GM19351 (cell line): ENCODE data around the gene SPNS1.
"Not testable (repeated sequence)": the region's sequence is repeated elsewhere in the genome, so short reads cannot be mapped to it uniquely, and the experiment has no call there.

Experiments
- ATAC-seq: cut with Tn5 transposase; IDR thresholded peaks from one replicate; pipeline ENCODE4 v1.9.1; 2021; ENCODE audit warnings: mild to moderate bottlenecking, moderate library complexity; ENCODE audit not compliant: unreplicated experiment

SPNS1 gene

DNA sequence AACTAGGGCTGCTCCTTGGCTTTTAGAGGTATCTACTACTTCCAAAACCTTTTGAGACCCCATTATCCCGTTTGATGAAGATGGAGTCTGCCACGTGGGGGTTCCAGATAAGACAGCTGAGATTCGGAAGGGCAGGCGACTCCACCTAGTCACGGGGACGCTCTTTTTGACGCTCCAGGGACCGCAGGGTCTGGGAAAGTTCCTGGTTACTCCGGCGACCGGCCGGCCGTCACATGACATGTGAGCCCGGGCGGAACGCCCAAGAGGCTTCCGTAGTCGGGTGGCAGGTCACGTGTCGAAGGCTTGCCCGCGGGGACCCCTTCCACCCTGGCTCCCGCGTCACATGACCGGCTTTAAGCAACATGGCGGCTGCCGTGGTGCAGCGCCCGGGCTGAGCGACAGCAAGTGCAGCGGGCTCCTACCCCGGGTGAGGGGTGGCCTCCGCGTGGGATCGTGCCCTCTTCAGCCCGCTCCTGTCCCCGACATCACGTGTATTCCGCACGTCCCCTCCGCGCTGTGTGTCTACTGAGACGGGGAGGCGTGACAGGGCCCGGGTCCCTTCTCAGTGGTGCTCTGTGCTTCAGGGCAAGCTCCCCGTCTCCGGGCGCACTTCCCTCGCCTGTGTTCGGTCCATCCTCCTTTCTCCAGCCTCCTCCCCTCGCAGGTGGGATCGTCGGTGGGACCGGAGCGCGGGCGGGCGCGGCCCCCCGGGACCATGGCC, at the start of gene SPNS1:
SPNS1 (plus strand) TSS at position 342 of the 721 bp plus-strand sequence; CDS start at position 716, 374 bp downstream.
- ATAC-seq: peak; percentile 93

DNA sequence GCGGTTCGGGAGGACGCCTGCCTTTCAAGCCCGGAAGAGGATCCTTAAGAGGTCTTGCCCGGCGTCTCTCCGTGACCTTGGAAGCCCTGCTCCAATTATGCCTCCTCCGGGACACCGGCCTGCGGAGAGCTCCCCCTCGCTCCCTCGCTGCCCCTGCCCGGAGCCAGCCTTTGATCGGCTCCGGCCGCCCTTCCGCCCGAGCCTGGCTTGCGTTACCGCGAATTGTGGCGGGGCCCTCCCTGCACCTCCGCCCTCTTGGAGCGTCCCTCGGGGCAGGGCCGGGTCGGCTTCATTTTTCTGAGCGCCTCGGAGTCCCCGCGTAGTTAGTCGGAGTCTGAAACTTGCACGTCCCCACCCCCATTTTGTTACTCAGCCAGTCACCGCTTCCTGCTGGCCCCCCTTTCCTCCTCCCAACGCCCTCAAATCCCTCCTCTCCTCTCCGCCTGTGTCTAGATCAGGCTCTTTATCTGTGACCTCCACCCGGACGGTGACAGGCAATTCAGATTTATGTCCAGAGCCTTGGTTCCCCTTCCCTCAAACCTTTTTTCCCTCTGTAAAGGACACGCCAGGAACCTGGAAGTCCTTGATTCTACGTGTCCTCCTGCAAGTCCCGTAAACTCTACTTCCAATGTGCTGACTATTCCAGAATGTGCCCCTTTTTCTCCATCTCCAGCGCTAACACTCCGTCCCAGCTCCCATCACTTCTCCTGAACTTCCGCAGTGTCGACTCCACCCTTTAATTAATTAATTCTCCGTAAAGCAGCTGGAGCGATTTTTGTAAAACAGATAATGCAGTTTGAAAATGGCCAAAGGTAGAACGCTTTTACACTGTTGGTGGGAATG, 49.0 kb upstream of the SPNS1 start:
- peak; percentile 19 for ATAC-seq

DNA sequence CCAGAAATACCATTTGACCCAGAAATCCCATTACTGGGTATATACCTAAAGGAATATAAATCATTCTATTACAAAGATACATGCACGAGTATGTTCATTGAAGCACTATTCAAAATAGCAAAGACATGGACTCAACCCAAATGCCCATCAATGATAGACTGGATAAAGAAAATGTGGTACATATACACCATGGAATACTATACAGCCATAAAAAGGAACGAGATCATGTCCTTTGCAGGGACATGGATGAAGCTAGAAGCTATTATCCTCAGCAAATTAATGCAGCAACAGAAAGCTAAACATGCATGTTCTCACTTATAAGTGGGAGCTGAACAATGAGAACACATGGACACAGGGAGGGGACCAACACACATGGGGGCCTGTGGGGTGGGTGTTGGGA, 48.3 kb upstream of the SPNS1 start:
- ATAC-seq: not testable (repeated sequence)

- ATAC-seq: no peak
Observed at GRCh38 chr16:28927815-28928214, 46.8 kb upstream of the SPNS1 start.

DNA sequence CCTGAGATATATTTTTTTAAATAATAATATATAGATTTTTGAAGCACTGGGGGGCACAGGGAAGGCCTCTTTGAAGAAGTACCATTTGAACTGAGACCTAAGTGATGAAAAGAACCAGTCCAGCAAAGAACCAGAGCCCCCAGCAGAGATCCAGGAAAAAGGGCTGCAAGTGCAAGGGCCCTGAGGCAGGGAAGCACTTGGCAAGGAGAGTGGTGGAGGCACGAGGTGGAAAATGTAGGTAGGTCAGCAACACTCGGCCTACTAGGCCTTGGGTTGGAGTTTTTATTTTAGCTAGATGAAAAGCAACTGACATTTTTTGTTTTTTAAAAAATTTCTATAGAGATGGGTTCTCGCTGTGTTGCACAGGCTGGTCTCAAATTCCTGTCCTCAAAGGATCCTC, 44.4 kb upstream of the SPNS1 start:
- no peak for ATAC-seq

DNA sequence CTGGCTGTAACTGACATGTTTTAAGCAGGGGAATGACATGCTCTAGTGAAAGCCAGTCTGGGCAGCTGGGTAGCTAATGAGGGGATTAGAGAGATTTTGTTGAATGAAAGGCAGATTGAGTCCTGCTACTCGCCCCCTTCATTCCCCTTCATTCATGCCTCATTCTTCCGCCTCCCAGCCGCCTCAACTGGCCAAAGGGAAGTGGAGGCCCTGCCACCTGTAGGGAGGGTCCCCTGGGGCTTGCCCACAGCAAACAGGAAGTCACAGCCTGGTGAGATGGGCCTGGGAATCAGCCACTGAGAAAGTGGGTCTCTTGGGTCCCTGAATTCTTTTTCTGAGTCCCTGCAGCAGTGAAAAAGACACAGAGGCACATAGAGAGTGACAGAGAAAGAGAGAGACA, 43.9 kb upstream of the SPNS1 start:
- ATAC-seq: no peak

DNA sequence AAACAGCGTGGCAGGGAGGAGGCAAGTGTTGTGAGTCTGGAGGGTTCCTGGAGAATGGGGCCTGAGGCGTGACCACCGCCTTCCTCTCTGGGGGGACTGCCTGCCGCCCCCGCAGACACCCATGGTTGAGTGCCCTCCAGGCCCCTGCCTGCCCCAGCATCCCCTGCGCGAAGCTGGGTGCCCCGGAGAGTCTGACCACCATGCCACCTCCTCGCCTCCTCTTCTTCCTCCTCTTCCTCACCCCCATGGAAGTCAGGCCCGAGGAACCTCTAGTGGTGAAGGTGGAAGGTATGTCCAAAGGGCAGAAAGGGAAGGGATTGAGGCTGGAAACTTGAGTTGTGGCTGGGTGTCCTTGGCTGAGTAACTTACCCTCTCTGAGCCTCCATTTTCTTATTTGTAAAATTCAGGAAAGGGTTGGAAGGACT, 42.8 kb upstream of the SPNS1 start, which contains the start of gene CD19:
CD19 (plus strand) TSS at position 171 of the 425 bp plus-strand sequence; CDS start at position 201, 30 bp downstream.
- no peak for ATAC-seq

DNA sequence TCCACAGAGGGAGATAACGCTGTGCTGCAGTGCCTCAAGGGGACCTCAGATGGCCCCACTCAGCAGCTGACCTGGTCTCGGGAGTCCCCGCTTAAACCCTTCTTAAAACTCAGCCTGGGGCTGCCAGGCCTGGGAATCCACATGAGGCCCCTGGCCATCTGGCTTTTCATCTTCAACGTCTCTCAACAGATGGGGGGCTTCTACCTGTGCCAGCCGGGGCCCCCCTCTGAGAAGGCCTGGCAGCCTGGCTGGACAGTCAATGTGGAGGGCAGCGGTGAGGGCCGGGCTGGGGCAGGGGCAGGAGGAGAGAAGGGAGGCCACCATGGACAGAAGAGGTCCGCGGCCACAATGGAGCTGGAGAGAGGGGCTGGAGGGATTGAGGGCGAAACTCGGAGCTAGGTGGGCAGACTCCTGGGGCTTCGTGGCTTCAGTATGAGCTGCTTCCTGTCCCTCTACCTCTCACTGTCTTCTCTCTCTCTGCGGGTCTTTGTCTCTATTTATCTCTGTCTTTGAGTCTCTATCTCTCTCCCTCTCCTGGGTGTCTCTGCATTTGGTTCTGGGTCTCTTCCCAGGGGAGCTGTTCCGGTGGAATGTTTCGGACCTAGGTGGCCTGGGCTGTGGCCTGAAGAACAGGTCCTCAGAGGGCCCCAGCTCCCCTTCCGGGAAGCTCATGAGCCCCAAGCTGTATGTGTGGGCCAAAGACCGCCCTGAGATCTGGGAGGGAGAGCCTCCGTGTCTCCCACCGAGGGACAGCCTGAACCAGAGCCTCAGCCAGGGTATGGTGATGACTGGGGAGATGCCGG, 42.0 kb upstream of the SPNS1 start:
- ATAC-seq: no peak

GRCh38 chr16:28933171-28933570, 41.4 kb upstream of the SPNS1 start:
- ATAC-seq: no peak

DNA sequence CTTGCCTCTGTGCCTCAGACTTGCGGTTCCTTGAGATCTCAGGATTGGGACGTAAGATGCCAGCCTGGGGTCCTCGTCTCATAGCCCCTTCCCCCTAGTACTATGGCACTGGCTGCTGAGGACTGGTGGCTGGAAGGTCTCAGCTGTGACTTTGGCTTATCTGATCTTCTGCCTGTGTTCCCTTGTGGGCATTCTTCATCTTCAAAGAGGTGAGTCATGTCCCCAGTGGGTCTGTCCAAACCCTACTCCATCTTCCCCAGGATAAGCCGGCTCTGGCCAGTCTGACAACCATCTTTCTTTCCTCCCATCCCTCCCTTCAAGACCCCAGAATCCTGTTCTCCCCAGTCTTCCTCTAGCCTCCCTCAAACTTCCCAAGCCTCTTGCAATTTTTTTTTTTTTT, 39.2 kb upstream of the SPNS1 start:
- no peak for ATAC-seq

- peak; percentile 72 for ATAC-seq
Observed at GRCh38 chr16:28935924-28936783, 38.4 kb upstream of the SPNS1 start.

DNA sequence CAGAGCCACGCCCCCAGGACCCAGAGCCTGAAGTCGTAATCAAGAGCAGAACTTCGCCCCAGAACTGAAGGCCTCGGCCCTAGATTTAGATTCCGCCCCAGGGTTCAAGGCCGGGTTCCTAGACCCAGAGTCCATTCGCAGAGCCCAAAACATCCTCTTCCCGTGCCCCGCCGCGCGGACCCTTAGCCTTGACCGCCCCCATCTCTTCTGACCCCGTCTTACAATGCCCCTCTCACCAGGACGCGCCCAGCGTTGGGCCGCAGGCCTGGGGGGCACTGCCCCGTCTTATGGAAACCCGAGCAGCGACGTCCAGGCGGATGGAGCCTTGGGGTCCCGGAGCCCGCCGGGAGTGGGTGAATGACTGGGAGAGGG, 37.8 kb upstream of the SPNS1 start:
- no peak for ATAC-seq

DNA sequence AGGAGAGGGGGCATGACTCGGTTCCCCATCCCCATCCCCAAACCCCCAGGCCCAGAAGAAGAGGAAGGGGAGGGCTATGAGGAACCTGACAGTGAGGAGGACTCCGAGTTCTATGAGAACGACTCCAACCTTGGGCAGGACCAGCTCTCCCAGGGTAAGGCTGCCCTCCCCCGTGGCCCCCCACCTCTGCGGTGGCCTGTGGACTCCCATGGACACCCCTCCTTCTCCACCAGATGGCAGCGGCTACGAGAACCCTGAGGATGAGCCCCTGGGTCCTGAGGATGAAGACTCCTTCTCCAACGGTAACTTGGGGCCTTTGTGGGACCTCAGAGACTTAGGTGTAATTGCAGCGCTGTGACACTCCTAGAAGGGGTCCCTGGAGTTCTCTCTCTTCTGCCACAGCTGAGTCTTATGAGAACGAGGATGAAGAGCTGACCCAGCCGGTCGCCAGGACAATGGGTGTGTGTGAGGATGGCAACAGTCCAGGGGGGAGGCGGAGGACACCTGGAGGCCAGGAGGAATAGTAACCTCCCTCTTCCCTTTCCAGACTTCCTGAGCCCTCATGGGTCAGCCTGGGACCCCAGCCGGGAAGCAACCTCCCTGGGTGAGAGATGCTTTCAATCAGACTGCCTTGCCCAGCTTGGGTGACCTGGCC, 37.2 kb upstream of the SPNS1 start:
- ATAC-seq: no peak

GRCh38 chr16:28938721-28939120, 35.9 kb upstream of the SPNS1 start:
- no peak for ATAC-seq

- ATAC-seq: not testable (repeated sequence)
Observed at GRCh38 chr16:28939825-28940224, 34.8 kb upstream of the SPNS1 start.

DNA sequence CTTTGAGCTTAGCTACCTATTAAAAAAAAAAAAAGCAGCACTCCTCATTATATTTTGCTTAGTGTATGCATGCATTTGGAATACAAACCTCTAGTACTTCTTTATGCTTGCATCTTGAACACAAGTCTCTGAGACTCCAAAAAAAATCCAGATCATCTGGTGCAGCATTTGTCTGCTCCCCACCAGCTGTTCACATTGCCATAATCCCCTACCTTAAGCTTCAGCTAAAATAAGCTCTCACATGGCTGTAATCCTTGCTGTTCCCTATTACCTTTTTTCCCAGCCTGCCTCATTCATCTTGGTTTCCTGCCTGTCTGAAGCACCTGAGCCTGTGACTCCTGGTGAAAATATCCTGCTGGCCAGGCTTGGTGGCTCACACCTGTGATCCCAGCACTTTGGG, 31.3 kb upstream of the SPNS1 start:
- ATAC-seq: no peak

- no peak for ATAC-seq
Observed at GRCh38 chr16:28946681-28947080, 27.9 kb upstream of the SPNS1 start.

DNA sequence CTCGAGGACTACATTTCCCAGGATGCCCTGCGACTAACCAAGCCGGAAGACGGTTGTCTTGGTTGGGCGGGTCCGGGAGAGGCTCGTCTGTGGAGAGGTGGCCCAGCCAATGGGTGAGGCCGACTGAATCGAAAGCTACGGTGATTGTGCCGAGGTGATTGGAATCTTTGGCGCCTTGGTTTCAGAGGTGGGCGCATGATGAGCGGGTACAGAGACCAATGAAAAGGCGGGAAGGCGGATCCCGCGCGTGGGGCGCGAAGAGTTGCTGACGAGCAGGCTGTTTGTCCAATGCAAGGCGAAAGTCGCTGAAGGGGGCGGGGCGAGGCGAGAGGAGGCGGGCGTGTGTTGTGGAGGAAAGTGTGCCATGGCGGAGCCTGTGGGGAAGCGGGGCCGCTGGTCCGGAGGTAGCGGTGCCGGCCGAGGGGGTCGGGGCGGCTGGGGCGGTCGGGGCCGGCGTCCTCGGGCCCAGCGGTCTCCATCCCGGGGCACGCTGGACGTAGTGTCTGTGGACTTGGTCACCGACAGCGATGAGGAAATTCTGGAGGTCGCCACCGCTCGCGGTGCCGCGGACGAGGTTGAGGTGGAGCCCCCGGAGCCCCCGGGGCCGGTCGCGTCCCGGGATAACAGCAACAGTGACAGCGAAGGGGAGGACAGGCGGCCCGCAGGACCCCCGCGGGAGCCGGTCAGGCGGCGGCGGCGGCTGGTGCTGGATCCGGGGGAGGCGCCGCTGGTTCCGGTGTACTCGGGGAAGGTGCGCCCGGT, 23.7 kb upstream of the SPNS1 start, which contains the start of gene NFATC2IP:
NFATC2IP (plus strand) TSS at position 290 of the 762 bp plus-strand sequence; CDS start at position 365, 75 bp downstream.
- ATAC-seq: peak; percentile 91

- no peak for ATAC-seq
Observed at GRCh38 chr16:28951410-28951943, 23.1 kb upstream of the SPNS1 start.
